Activated CD4-positive, alpha-beta memory T cell treated with anti-CD3 and anti-CD28 coated beads, Interleukin-2, amount 10 ng/mL, durations not matched to agents 7 days and 5 days (primary cell): ENCODE measurements around the gene LONRF2. TPM values are rescaled to one million over a fixed set of nuclear protein-coding genes. Genes with fewer than 3 reads are reported as not detected.
"Not testable (repeated sequence)": the region's sequence is repeated elsewhere in the genome, so short reads cannot be mapped to it uniquely, and the experiment has no call there.

Source experiments
- CTCF ChIA-PET: fragments of 350-600 bp; sonication (Branson Sonifier 250); formaldehyde crosslinking; loops from one replicate; lab custom pipeline; 2021; ENCODE audit warnings: antibody characterized with exemption, inconsistent platforms; lab: Charles Lee
- POLR2A ChIA-PET: fragments of 350-600 bp; sonication (Branson Sonifier 250); formaldehyde crosslinking; loops from one replicate; lab custom pipeline; 2021; ENCODE audit warnings: antibody characterized with exemption; lab: Charles Lee
- DNase-seq: peaks from one replicate; pipeline ENCODE4 v3.0.0-alpha.2; 2020
- H3K27ac Mint-ChIP-seq: one replicate; pipeline ENCODE4 v1.8.0; 2021; ENCODE audit warnings: mild to moderate bottlenecking, mixed read lengths
- H3K27me3 Mint-ChIP-seq: one replicate; pipeline ENCODE4 v1.8.0; 2021; ENCODE audit warnings: mixed read lengths
- H3K36me3 Mint-ChIP-seq: one replicate; pipeline ENCODE4 v1.8.0; 2021; ENCODE audit warnings: low read depth, mixed read lengths
- H3K4me1 Mint-ChIP-seq: one replicate; pipeline ENCODE4 v1.8.0; 2021; ENCODE audit warnings: mixed read lengths
- H3K4me3 Mint-ChIP-seq: one replicate; pipeline ENCODE4 v1.8.0; 2021; ENCODE audit warnings: mild to moderate bottlenecking, mixed read lengths
- H3K9me3 Mint-ChIP-seq: one replicate; pipeline ENCODE4 v1.8.0; 2021; ENCODE audit warnings: mixed read lengths
- total RNA-seq, 2 experiments: library from RNA; stranded (reverse); gene quantifications; one replicate each; pipeline ENCODE4 v1.2.3, GENCODE V29; 2021

Gene LONRF2
- under 1 TPM; 0.08 to 0.10 TPM for total RNA-seq

DNA sequence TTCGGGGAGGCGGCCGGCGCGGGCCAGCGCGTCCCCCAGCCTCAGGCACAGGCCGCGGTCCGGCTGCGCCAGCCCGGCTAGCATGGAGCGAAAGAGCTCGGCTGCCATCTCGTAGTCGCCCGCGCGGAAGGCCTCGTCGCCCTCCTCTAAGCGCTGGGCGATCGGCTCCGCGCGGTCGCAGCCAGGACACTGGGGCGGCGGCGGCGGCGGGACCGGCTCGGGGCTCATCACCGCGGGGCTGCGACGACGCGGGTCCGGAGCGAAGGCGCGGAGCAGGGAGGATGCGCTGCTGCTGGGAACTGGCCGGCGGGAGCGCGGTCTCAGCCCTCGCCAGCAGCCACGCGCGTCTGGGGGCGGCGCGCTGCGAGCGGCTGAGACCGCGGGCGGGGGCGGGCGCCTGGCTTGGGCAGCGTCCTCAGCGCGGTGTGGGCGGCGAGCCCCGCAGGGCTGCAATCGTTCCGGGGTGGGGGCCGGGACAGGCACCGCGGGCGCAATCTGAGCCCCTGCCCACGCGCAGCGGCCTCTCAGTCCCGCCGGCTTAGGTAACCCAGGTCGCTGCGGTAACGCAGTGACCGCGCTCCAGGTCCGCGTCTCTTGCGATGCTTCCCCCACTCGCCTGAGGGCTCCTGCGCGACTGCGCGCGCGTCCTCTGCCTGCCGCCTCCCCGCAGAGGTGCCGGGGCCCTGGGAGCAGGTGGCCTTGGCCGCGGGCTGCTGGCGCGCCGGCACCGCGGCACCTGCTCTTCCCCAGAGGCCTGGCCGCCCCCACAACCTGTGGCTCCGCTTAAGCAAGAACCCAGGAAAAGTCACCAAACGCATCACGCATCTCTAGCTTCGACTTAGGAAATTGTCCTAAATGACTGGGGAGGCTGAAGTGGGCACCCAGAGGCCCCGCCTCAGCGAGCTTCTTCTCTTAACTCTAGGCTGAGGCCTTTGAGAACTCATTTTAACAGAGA is at the start of gene LONRF2:
Gene LONRF2, minus strand, starts transcription at position 636 of the 955 bp plus-strand sequence. Its CDS starts 408 bp downstream, at position 228.
- peaks cover 57% of the 10 kb centered on the region for H3K27me3 Mint-ChIP-seq
- CTCF ChIA-PET = no interaction called here

GRCh38 chr2:100367163-100367562 is 44.9 kb upstream of the LONRF2 start:
- Mint-ChIP-seq H3K4me1 (peaks cover 5% of the 10 kb centered on the region), H3K36me3 (no peaks in the 10 kb centered on the region), H3K4me3 (no peak overlapping the region), H3K9me3 (peaks cover 9% of the 10 kb centered on the region), H3K27ac (no peak overlapping the region), H3K27me3 (peaks cover 22% of the 10 kb centered on the region)
- ChIA-PET POLR2A (no interaction called here), CTCF (interaction anchor here (2.9 kb wide), 1 partner anchor 13 kb away, joined by 16 read pairs; no protein-coding TSS in a partner anchor)
- DNase-seq = no peak

More for the DNA sequence above, at the start of gene LONRF2:
- peaks cover 12% of the 10 kb centered on the region for H3K9me3 Mint-ChIP-seq
- DNase-seq = no peak
- H3K4me3 Mint-ChIP-seq = no peak within 1 kb of the TSS
- no peak within 1 kb of the TSS for H3K27ac Mint-ChIP-seq
- peaks cover 3% of the 10 kb centered on the region for H3K36me3 Mint-ChIP-seq
- POLR2A ChIA-PET = interaction anchor here (0.6 kb wide), 1 partner anchor 19 kb away, joined by 3 read pairs; no protein-coding TSS in a partner anchor
- peaks cover 2% of the 10 kb centered on the region for H3K4me1 Mint-ChIP-seq

DNA sequence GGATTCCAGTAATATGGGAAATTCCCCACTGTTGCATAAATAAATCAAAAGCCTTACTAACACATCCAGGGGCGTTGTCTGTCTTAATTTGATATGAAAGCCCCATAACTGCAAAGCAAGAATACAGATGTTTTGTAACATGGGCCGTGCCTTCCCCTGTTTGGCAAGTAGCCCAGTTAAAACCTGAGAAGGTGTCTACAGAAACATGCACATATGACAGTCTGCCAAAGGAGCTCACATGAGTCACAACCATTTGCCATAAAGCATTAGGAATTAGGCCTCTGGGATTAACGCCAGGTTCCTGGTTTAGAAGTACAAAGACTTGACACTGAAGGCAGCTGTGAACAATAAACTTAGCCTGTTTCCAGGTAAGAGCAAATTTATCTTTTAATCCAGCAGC is 43.1 kb upstream of the LONRF2 start:
- peaks cover 8% of the 10 kb centered on the region for H3K9me3 Mint-ChIP-seq
- POLR2A ChIA-PET = no interaction called here
- H3K27ac Mint-ChIP-seq = no peak overlapping the region
- no peak for DNase-seq
- CTCF ChIA-PET = interaction anchor here (1.3 to 2.9 kb wide), 2 partner anchors 15 to 103 kb away, joined by 3 to 16 read pairs; no protein-coding TSS in a partner anchor
- no peak overlapping the region for H3K4me3 Mint-ChIP-seq
- peaks cover 16% of the 10 kb centered on the region for H3K27me3 Mint-ChIP-seq
- peaks cover 5% of the 10 kb centered on the region for H3K4me1 Mint-ChIP-seq
- H3K36me3 Mint-ChIP-seq = no peaks in the 10 kb centered on the region

DNA sequence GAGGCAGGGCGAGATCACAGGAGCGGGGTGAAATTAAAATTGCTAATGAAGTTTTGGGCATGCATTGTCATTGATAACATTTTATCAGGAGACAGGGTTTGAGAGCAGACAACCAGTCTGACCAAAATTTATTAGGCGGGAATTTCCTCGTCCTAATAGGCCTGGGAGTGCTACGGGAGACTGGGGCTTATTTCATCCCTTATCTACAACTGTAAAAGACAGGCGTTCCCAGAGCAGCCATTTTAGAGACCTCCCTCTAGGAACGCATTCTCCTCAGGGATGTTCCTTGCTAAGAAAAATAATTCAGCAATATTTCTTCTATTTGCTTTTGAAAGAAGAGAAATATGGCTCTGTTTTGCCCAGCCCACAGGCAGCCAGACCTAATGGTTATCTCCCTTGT is 40.0 kb upstream of the LONRF2 start:
- H3K27ac Mint-ChIP-seq, H3K27me3 Mint-ChIP-seq, POLR2A ChIA-PET, DNase-seq, H3K4me1 Mint-ChIP-seq, H3K36me3 Mint-ChIP-seq, H3K4me3 Mint-ChIP-seq, H3K9me3 Mint-ChIP-seq, CTCF ChIA-PET: not testable (repeated sequence)

DNA sequence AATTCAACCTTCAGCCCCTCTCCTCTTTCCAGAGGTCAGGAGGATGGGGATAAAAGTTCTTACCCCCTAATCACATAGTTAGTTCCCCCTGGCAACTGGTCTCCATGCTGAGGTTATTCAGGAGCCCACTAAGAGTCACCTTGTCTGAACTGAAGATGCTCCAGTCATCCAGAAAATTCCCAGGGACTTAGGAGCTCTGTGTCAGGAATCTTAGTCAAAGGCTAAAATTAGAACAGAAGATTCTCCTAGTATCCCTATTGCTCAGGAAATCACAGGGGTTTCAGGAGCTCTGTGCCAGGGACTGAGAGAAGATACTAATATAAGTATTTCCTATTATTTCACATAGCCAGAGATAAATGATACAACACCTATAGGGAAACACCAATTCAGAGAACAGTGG is 37.3 kb upstream of the LONRF2 start:
- H3K27me3 Mint-ChIP-seq = peaks cover 9% of the 10 kb centered on the region
- CTCF ChIA-PET = no interaction called here
- POLR2A ChIA-PET = no interaction called here
- H3K4me1 Mint-ChIP-seq = no peaks in the 10 kb centered on the region
- no peak for DNase-seq
- H3K27ac Mint-ChIP-seq = no peak overlapping the region
- H3K9me3 Mint-ChIP-seq = peaks cover 4% of the 10 kb centered on the region
- no peak overlapping the region for H3K4me3 Mint-ChIP-seq
- H3K36me3 Mint-ChIP-seq = no peaks in the 10 kb centered on the region

GRCh38 chr2:100358554-100358953 is 36.3 kb upstream of the LONRF2 start:
- H3K36me3 Mint-ChIP-seq = no peaks in the 10 kb centered on the region
- POLR2A ChIA-PET = no interaction called here
- H3K4me3 Mint-ChIP-seq = no peak overlapping the region
- no peak overlapping the region for H3K27ac Mint-ChIP-seq
- H3K4me1 Mint-ChIP-seq = no peaks in the 10 kb centered on the region
- CTCF ChIA-PET = no interaction called here
- peaks cover 4% of the 10 kb centered on the region for H3K9me3 Mint-ChIP-seq
- DNase-seq = no peak
- peaks cover 9% of the 10 kb centered on the region for H3K27me3 Mint-ChIP-seq

GRCh38 chr2:100352521-100352920 is 30.2 kb upstream of the LONRF2 start:
- no peak for DNase-seq
- Mint-ChIP-seq H3K27me3 (peaks cover 7% of the 10 kb centered on the region), H3K4me1 (no peaks in the 10 kb centered on the region), H3K36me3 (no peaks in the 10 kb centered on the region), H3K4me3 (no peak overlapping the region), H3K27ac (no peak overlapping the region), H3K9me3 (no peaks in the 10 kb centered on the region)
- POLR2A ChIA-PET = no interaction called here
- CTCF ChIA-PET = interaction anchor here (1.5 kb wide), 1 partner anchor 29 kb away, joined by 3 read pairs; no protein-coding TSS in a partner anchor

GRCh38 chr2:100350661-100351185 is 28.4 kb upstream of the LONRF2 start:
- POLR2A ChIA-PET = no interaction called here
- Mint-ChIP-seq H3K9me3 (no peaks in the 10 kb centered on the region), H3K36me3 (no peaks in the 10 kb centered on the region), H3K4me1 (no peaks in the 10 kb centered on the region), H3K27ac (no peak overlapping the region), H3K4me3 (no peak overlapping the region), H3K27me3 (peaks cover 16% of the 10 kb centered on the region)
- CTCF ChIA-PET = no interaction called here
- DNase-seq = no peak

DNA sequence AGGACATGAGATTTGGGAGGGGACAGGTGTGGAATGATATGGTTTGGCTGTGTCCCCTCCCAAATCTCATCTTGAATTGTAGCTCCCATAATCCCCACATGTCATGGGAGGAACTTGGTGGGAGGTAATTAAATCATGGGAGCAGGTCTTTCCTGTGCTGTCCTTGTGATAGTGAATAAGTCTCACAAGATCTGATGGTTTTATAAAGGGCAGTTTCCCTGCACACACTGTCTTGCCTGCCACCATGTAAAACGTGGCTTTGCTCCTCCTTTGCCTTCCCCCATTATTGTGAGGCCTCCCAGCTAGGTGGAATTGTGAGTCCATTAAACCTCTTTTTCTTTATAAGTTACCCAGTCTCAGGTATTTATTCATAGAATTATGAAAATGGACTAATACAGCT is 22.8 kb upstream of the LONRF2 start:
- H3K4me3 Mint-ChIP-seq, H3K27ac Mint-ChIP-seq, DNase-seq, H3K36me3 Mint-ChIP-seq, H3K4me1 Mint-ChIP-seq, CTCF ChIA-PET, H3K9me3 Mint-ChIP-seq, POLR2A ChIA-PET: not testable (repeated sequence)
- peaks cover 27% of the 10 kb centered on the region for H3K27me3 Mint-ChIP-seq

DNA sequence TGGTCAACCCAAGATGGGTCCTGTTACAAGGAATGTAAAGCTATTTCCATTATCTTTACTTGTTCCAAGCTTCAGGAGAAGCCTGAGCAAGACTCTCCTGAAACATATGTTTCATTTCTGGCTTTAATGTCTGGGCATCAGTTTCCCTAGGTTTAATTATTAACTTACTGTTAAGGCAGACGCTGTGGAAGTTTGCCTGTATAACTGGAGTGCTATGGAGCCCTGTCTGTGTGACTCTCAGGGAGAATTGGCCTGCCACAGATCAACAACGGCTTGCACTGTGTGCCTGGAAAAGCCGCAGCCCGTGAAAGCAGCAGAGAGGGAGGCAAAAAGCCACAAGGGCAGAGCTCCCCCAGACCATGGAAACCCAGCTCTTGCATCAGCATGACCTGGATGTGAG is 22.1 kb upstream of the LONRF2 start:
- Mint-ChIP-seq H3K9me3 (no peaks in the 10 kb centered on the region), H3K36me3 (no peaks in the 10 kb centered on the region), H3K27ac (no peak overlapping the region), H3K27me3 (peaks cover 28% of the 10 kb centered on the region), H3K4me3 (no peak overlapping the region), H3K4me1 (no peaks in the 10 kb centered on the region)
- ChIA-PET POLR2A (no interaction called here), CTCF (no interaction called here)
- no peak for DNase-seq

DNA sequence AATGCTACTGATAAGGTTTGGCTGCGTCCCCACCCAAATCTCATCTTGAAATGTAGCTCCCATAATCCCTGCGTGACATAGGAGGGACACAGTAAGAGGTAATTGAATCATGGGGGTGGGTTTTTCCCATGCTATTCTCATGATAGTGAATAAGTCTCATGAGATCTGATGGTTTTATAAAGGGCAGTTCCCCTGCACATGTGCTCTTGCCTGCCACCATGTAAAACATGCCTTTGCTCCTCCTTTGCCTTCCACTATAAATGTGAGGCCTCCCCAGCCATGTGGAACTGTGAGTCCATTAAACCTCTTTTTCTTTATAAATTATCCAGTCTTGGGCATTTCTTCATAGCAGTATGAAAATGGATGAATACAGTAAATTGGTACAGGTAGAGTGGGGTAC is 20.2 kb upstream of the LONRF2 start:
- CTCF ChIA-PET = interaction anchor here (0.9 kb wide), 1 partner anchor 81 kb away, joined by 3 read pairs; no protein-coding TSS in a partner anchor
- H3K4me1 Mint-ChIP-seq, H3K4me3 Mint-ChIP-seq, POLR2A ChIA-PET, H3K9me3 Mint-ChIP-seq, DNase-seq, H3K36me3 Mint-ChIP-seq, H3K27ac Mint-ChIP-seq: not testable (repeated sequence)
- H3K27me3 Mint-ChIP-seq = peaks cover 31% of the 10 kb centered on the region

GRCh38 chr2:100339823-100340222 is 17.5 kb upstream of the LONRF2 start:
- POLR2A ChIA-PET = no interaction called here
- Mint-ChIP-seq H3K9me3 (no peaks in the 10 kb centered on the region), H3K27ac (no peak overlapping the region), H3K27me3 (peaks cover 23% of the 10 kb centered on the region), H3K4me1 (no peaks in the 10 kb centered on the region), H3K36me3 (no peaks in the 10 kb centered on the region), H3K4me3 (no peak overlapping the region)
- DNase-seq = no peak
- CTCF ChIA-PET = interaction anchor here (1.7 kb wide), 1 partner anchor 77 kb away, joined by 4 read pairs; no protein-coding TSS in a partner anchor

GRCh38 chr2:100334929-100335328 is 12.6 kb upstream of the LONRF2 start:
- Mint-ChIP-seq H3K36me3 (no peaks in the 10 kb centered on the region), H3K9me3 (no peaks in the 10 kb centered on the region), H3K4me1 (no peaks in the 10 kb centered on the region), H3K27me3 (peaks cover 8% of the 10 kb centered on the region), H3K27ac (no peak overlapping the region), H3K4me3 (no peak overlapping the region)
- DNase-seq = no peak
- POLR2A ChIA-PET = no interaction called here
- CTCF ChIA-PET = interaction anchor here (0.7 to 1.4 kb wide), 2 partner anchors 46 to 132 kb away, joined by 3 to 5 read pairs; no protein-coding TSS in a partner anchor
